SJSA1 (cell line): ENCODE results near the gene SELENON. TPM values are rescaled to one million over a fixed set of nuclear protein-coding genes. Genes with fewer than 3 reads are reported as not detected.

ENCODE experiments used
- DNase-seq, 2 experiments: peaks; one replicate each; pipeline ENCODE4 v3.0.0-alpha.2; 2015 to 2020; ENCODE audit warnings: low spot score in 2 of 2, low read depth in 1 of 2
- H3K27ac ChIP-seq: fragments of 250-450 bp; sonication (Bioruptor Pico); 2 replicates; pipeline ENCODE4 v1.5.1; 2020; ENCODE audit warnings: mild to moderate bottlenecking, moderate library complexity
- H3K27me3 ChIP-seq: fragments of 250-450 bp; sonication (Bioruptor Pico); replicated peaks from 2 replicates; pipeline ENCODE4 v1.5.1; 2020; ENCODE audit warnings: mild to moderate bottlenecking, moderate library complexity
- H3K36me3 ChIP-seq: fragments of 250-450 bp; sonication (Bioruptor Pico); 2 replicates; pipeline ENCODE4 v1.5.1; 2020; ENCODE audit warnings: mild to moderate bottlenecking
- H3K4me1 ChIP-seq: fragments of 250-450 bp; sonication (Bioruptor Pico); replicated peaks from 2 replicates; pipeline ENCODE4 v1.6.1; 2021; ENCODE audit warnings: mild to moderate bottlenecking
- H3K4me3 ChIP-seq: fragments of 250-450 bp; sonication (Bioruptor Pico); 2 replicates; pipeline ENCODE4 v1.5.1; 2020; ENCODE audit warnings: mild to moderate bottlenecking
- H3K9me3 ChIP-seq: fragments of 250-450 bp; sonication (Bioruptor Pico); replicated peaks from 2 replicates; pipeline ENCODE4 v1.5.1; 2020; ENCODE audit warnings: mild to moderate bottlenecking
- total RNA-seq: library from RNA; depleted of rRNA; stranded (reverse); fragments of >200 nt; shearing (Covaris generic); gene quantifications from 2 replicates; pipeline ENCODE4 v1.2.3, GENCODE V29; 2014

The SELENON gene
- total RNA-seq, 1 experiment from 2014 or later: 26.0 TPM

- Histone ChIP-seq H3K4me1 (no peaks in the 10 kb centered on the region), H3K27ac (no peak overlapping the region), H3K9me3 (no peaks in the 10 kb centered on the region), H3K27me3 (no peaks in the 10 kb centered on the region), H3K4me3 (no peak overlapping the region), H3K36me3 (no peaks in the 10 kb centered on the region)
- DNase-seq: no peak
These were observed 33.9 kb upstream of the SELENON start for GRCh38 chr1:25765923-25766589.

- no peaks in the 10 kb centered on the region for H3K4me1 ChIP-seq
- H3K27ac ChIP-seq: no peak overlapping the region
- H3K27me3 ChIP-seq: no peaks in the 10 kb centered on the region
- H3K9me3 ChIP-seq: no peaks in the 10 kb centered on the region
- no peaks in the 10 kb centered on the region for H3K36me3 ChIP-seq
- no peak for DNase-seq
- no peak overlapping the region for H3K4me3 ChIP-seq
These were observed 33.1 kb upstream of the SELENON start for GRCh38 chr1:25766721-25767436.

GRCh38 chr1:25767437-25767770, 32.6 kb upstream of the SELENON start:
- DNase-seq: no peak

GRCh38 chr1:25768999-25769398, 31.0 kb upstream of the SELENON start:
- H3K9me3 ChIP-seq: no peaks in the 10 kb centered on the region
- no peaks in the 10 kb centered on the region for H3K27me3 ChIP-seq
- no peak overlapping the region for H3K27ac ChIP-seq
- DNase-seq: no peak
- H3K36me3 ChIP-seq: no peaks in the 10 kb centered on the region
- H3K4me1 ChIP-seq: no peaks in the 10 kb centered on the region
- no peak overlapping the region for H3K4me3 ChIP-seq

More at GRCh38 chr1:25767437-25767770, 32.6 kb upstream of the SELENON start:
- Histone ChIP-seq H3K36me3 (no peaks in the 10 kb centered on the region), H3K4me3 (no peak overlapping the region), H3K4me1 (no peaks in the 10 kb centered on the region), H3K27me3 (no peaks in the 10 kb centered on the region), H3K27ac (no peak overlapping the region), H3K9me3 (no peaks in the 10 kb centered on the region)

- no peaks in the 10 kb centered on the region for H3K27me3 ChIP-seq
- H3K9me3 ChIP-seq: no peaks in the 10 kb centered on the region
- no peaks in the 10 kb centered on the region for H3K36me3 ChIP-seq
- no peak overlapping the region for H3K27ac ChIP-seq
- no peak overlapping the region for H3K4me3 ChIP-seq
- H3K4me1 ChIP-seq: no peaks in the 10 kb centered on the region
- DNase-seq: no peak
These were observed 30.2 kb upstream of the SELENON start for GRCh38 chr1:25769625-25770383.

- no peak overlapping the region for H3K4me3 ChIP-seq
- no peaks in the 10 kb centered on the region for H3K4me1 ChIP-seq
- no peaks in the 10 kb centered on the region for H3K36me3 ChIP-seq
- no peak overlapping the region for H3K27ac ChIP-seq
- no peak for DNase-seq
- no peaks in the 10 kb centered on the region for H3K27me3 ChIP-seq
- H3K9me3 ChIP-seq: no peaks in the 10 kb centered on the region
These were observed 29.3 kb upstream of the SELENON start for GRCh38 chr1:25770541-25771220.

GRCh38 chr1:25771221-25772114, 28.5 kb upstream of the SELENON start:
- Histone ChIP-seq H3K27ac (no peak overlapping the region), H3K4me1 (no peaks in the 10 kb centered on the region), H3K9me3 (no peaks in the 10 kb centered on the region), H3K27me3 (no peaks in the 10 kb centered on the region), H3K36me3 (no peaks in the 10 kb centered on the region), H3K4me3 (no peak overlapping the region)
- DNase-seq: no peak

GRCh38 chr1:25772164-25772563, 27.8 kb upstream of the SELENON start:
- no peaks in the 10 kb centered on the region for H3K36me3 ChIP-seq
- DNase-seq: no peak
- no peak overlapping the region for H3K27ac ChIP-seq
- H3K27me3 ChIP-seq: no peaks in the 10 kb centered on the region
- H3K4me1 ChIP-seq: no peaks in the 10 kb centered on the region
- H3K4me3 ChIP-seq: no peak overlapping the region
- no peaks in the 10 kb centered on the region for H3K9me3 ChIP-seq

GRCh38 chr1:25772692-25773245, 27.2 kb upstream of the SELENON start:
- no peaks in the 10 kb centered on the region for H3K36me3 ChIP-seq
- no peaks in the 10 kb centered on the region for H3K27me3 ChIP-seq
- H3K4me3 ChIP-seq: no peak overlapping the region
- H3K9me3 ChIP-seq: no peaks in the 10 kb centered on the region
- H3K27ac ChIP-seq: no peak overlapping the region
- DNase-seq: no peak
- no peaks in the 10 kb centered on the region for H3K4me1 ChIP-seq

- Histone ChIP-seq H3K27me3 (no peaks in the 10 kb centered on the region), H3K4me1 (no peaks in the 10 kb centered on the region), H3K36me3 (no peaks in the 10 kb centered on the region), H3K27ac (no peak overlapping the region), H3K4me3 (no peak overlapping the region), H3K9me3 (no peaks in the 10 kb centered on the region)
- DNase-seq: no peak
These were observed 26.4 kb upstream of the SELENON start for GRCh38 chr1:25773441-25774125.

- Histone ChIP-seq H3K27me3 (no peaks in the 10 kb centered on the region), H3K27ac (no peak overlapping the region), H3K4me3 (no peak overlapping the region), H3K4me1 (no peaks in the 10 kb centered on the region), H3K9me3 (no peaks in the 10 kb centered on the region), H3K36me3 (no peaks in the 10 kb centered on the region)
- DNase-seq: no peak
These were observed 25.7 kb upstream of the SELENON start for GRCh38 chr1:25774206-25774803.
